ELR (cell line): ENCODE measurements around the gene RNASE4.

Experiments
- DNase-seq: peaks from one replicate; pipeline ENCODE4 v3.0.0-alpha.2; 2015; ENCODE audit warnings: low read depth

RNASE4 gene

DNA sequence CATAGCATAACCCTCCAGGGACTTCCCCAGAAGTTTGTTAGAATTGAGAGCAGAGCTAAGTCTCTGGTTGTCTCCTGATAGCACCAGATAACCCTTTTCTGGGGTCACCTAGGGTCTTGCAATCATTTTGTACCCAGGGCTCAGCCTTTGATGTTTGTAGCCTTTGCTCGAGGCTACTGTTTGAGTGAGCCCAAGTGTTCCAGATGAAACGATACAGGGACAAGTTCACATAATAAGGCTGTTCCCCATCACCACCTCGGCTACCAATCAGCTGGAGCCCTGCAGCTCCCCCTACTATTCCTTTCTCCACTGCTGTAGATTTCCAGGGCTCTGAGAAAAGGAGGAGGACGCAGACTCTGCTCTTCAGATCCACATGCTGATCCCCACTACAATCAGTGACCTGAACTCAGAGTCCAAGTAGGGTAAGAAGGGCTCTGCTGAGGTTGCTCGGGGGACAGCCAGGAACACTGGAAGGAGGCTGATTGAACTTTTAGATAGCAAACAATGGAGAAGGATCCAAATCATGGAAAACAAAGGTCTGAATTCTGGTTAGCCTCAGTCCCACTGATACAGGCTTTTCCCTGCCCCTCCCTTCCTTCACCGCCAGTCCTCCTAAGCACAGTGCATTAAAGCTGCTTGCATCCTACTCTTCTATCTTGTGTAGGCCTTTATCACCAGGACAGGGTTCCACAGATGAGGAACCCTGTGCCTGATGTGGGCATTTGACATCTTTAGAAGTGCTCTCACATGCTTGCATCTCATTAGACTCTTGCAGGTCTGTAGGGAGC lies 61.4 kb downstream of the RNASE4 start, which contains the start of gene EDDM3A:
Gene EDDM3A (plus strand): TSS at position 317 of the 788 bp plus-strand sequence. CDS start 1,694 bp downstream, outside the sequence.
- DNase-seq: no peak

GRCh38 chr14:20746566-20746965 lies 62.2 kb downstream of the RNASE4 start:
- DNase-seq: no peak

GRCh38 chr14:20748439-20748838 lies 64.1 kb downstream of the RNASE4 start:
- DNase-seq: no peak

- DNase-seq: no peak
Observed at GRCh38 chr14:20750194-20750593, 65.8 kb downstream of the RNASE4 start.
